Measurements from ENCODE around the gene IDH2. TPM values are rescaled to one million over a fixed set of nuclear protein-coding genes. Genes with fewer than 3 reads are reported as not detected.
"Not testable (repeated sequence)": the region's sequence is repeated elsewhere in the genome, so short reads cannot be mapped to it uniquely, and the experiment has no call there.

Gene IDH2
- total RNA-seq = 49.7 TPM

- peaks cover 14 to 36% of the 10 kb centered on the region in 2 donors for H3K4me1 ChIP-seq
- peak; percentile 25 to 88 for DNase-seq (ENCODE audit: low spot score in 2 of 2)
These were observed at the start of gene IDH2 for GRCh38 chr15:90101969-90102890. IDH2 (minus strand) TSS chr15:90102468; CDS start chr15:90102390, 78 bp downstream.

GRCh38 chr15:90150551-90150950 is 48.3 kb upstream of the IDH2 start:
- DNase-seq (ENCODE audit: low spot score in 2 of 2); H3K4me3 ChIP-seq; H3K27ac ChIP-seq; intact Hi-C loops (cut with DNase I); H3K4me1 ChIP-seq; H3K36me3 ChIP-seq; H3K27me3 ChIP-seq; H3K9me3 ChIP-seq: not testable (repeated sequence)

More at GRCh38 chr15:90101969-90102890, at the start of gene IDH2:
- no peaks in the 10 kb centered on the region for H3K27me3 ChIP-seq
- no peaks in the 10 kb centered on the region for H3K36me3 ChIP-seq
- no peaks in the 10 kb centered on the region for H3K9me3 ChIP-seq
- intact Hi-C loops (cut with DNase I) = loop anchor here (1.0 to 10.0 kb wide), 2 partner anchors 131 to 437 kb away; partner anchors contain the start of gene CIB1
- H3K4me3 ChIP-seq = peak within 1 kb of the TSS; percentile 86 to 91
- peak within 1 kb of the TSS; percentile 88 to 92 for H3K27ac ChIP-seq
- TF ChIP-seq CTCF (IDR thresholded peaks at IDR 0.05) = peak in 1 of 3 experiments; percentile 19

- no peak for TF ChIP-seq CTCF (IDR thresholded peaks at IDR 0.05)
- Histone ChIP-seq H3K4me1 (no peaks in the 10 kb centered on the region), H3K27ac (no peak overlapping the region), H3K9me3 (no peaks in the 10 kb centered on the region), H3K36me3 (no peaks in the 10 kb centered on the region), H3K27me3 (no peaks in the 10 kb centered on the region), H3K4me3 (no peak overlapping the region)
- intact Hi-C loops (cut with DNase I) = no loop called here
- no peak for DNase-seq (ENCODE audit: low spot score in 2 of 2)
These were observed 47.5 kb upstream of the IDH2 start for GRCh38 chr15:90149609-90150340.

GRCh38 chr15:90146198-90146761 is 44.0 kb upstream of the IDH2 start:
- H3K27me3 ChIP-seq; H3K4me3 ChIP-seq; H3K36me3 ChIP-seq; DNase-seq (ENCODE audit: low spot score in 2 of 2); intact Hi-C loops (cut with DNase I); H3K27ac ChIP-seq; H3K4me1 ChIP-seq; H3K9me3 ChIP-seq: not testable (repeated sequence)

GRCh38 chr15:90145761-90146160 is 43.5 kb upstream of the IDH2 start:
- H3K27me3 ChIP-seq = no peaks in the 10 kb centered on the region
- no peaks in the 10 kb centered on the region for H3K4me1 ChIP-seq
- intact Hi-C loops (cut with DNase I) = no loop called here
- H3K4me3 ChIP-seq = no peak overlapping the region
- H3K9me3 ChIP-seq = no peaks in the 10 kb centered on the region
- TF ChIP-seq CTCF (IDR thresholded peaks at IDR 0.05) = no peak
- H3K36me3 ChIP-seq = no peaks in the 10 kb centered on the region
- no peak for DNase-seq (ENCODE audit: low spot score in 2 of 2)
- no peak overlapping the region for H3K27ac ChIP-seq

- no peak overlapping the region for H3K27ac ChIP-seq
- H3K36me3 ChIP-seq = no peaks in the 10 kb centered on the region
- no peak overlapping the region for H3K4me3 ChIP-seq
- intact Hi-C loops (cut with DNase I) = no loop called here
- TF ChIP-seq CTCF (IDR thresholded peaks at IDR 0.05) = no peak
- no peaks in the 10 kb centered on the region for H3K4me1 ChIP-seq
- no peak for DNase-seq (ENCODE audit: low spot score in 2 of 2)
- H3K27me3 ChIP-seq = no peaks in the 10 kb centered on the region
- no peaks in the 10 kb centered on the region for H3K9me3 ChIP-seq
These were observed 43.0 kb upstream of the IDH2 start for GRCh38 chr15:90145259-90145658.

Measured in ascending aorta (tissue), 2 donors.